GF-D8 (cell line): ENCODE data around the gene NUP214.
"Not testable (repeated sequence)": the region's sequence is repeated elsewhere in the genome, so short reads cannot be mapped to it uniquely, and the experiment has no call there.

Experiments
- DNase-seq: peaks from one replicate; lab custom pipeline; 2025; lab: John Stamatoyannopoulos, UW

The NUP214 gene

DNA sequence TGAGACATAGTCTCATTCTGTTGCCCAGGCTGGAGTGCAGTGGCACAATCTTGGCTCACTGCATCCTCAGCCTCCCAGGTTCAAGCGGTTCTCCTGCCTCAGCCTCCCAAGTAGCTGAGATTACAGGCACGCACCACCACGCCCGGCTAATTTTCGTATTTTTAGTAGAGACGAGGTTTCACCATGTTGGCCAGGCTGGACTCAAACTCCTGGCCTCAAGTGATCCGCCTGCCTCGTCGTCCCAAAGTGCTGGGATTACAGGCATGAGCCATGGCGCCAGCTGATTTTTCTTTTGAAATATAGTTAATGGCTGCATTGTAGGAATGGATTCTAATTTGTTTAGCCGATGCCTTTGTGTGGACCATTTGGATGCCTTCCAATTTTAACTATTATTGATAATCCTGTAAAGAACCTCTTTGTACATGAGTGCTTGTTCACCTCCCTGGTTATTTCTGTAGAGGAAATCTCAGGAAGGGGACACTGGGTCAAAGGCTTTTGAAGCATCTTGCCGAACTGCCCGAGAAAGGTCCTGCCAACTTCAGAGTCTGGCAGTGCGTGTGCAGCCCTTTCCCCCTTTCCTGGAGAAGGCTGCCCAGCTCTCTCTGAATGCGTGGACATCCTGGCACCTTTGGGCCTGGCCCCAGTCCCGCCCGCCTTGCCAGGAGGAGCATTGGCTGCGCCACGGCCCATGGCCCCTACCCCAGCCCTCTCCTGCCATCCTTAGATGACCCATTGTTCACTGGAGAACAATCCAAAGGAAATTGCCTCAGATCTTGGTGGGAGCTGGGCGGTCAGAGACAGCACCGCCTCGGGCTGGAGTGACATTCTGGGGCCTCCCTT, 8.9 kb upstream of the NUP214 start:
- DNase-seq, result no peak

DNA sequence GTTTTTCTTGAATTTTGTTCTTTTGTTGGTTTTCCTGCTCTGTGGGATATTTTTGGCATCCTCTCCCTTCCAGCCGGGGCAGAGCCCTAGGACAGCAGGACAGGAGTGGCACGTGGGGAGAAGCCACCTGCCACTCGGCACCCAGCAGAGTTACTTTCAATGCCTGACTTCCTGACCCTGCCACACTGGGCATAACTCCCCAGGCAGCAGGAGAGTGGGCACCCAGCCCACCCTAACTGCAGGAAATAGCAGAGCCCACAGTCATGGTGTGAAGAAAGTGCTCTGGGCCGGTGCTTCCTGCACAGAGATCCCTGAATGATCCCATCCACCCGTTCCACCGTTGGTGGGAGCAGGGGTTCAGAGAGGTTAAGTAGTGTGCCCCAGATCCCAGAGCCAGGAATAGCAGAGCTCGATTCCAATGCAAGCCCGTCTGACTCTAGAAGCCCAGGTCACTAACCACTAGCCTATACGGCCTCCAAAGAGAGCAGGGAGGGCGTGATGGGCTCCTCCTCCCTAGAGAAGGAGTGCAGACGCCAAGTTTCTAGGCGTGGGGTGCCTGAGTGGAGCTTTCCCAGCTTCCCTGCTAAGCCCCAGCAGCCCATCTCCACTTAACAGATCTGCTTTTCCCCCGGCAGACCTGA, 8.1 kb upstream of the NUP214 start:
- DNase-seq, result peak; percentile 29

GRCh38 chr9:131117762-131118145, 7.6 kb upstream of the NUP214 start:
- no peak for DNase-seq

- DNase-seq, result no peak
Observed at GRCh38 chr9:131119600-131119999, 5.8 kb upstream of the NUP214 start.

- DNase-seq, result no peak
Observed at GRCh38 chr9:131120620-131121228, 4.7 kb upstream of the NUP214 start.

GRCh38 chr9:131121346-131121745, 4.0 kb upstream of the NUP214 start:
- DNase-seq, result no peak

DNA sequence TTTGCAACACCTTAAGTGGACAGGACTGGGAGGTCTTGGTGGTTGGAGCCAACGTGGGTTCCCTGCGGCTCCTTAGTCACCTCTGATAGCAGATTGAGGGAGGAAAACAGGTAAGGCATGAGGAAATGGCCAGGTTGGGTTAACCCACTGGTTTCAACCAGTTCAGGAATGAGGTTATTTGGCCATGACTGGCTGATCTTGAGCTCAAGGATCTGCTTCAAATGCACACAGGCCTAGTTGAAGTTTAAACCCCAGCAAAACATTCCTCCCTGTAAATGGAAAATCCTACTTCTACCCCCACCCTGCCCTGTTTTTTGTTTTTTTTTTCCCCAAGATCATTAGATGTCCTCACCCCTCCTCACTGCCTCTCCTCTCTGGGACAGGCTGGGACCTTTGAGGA, 3.2 kb upstream of the NUP214 start:
- no peak for DNase-seq

- no peak for DNase-seq
Observed at GRCh38 chr9:131125038-131125287, 423 bp upstream of the NUP214 start.

- no peak for DNase-seq
Observed at GRCh38 chr9:131126059-131126426, 657 bp downstream of the NUP214 start.

- DNase-seq, result no peak
Observed at GRCh38 chr9:131129183-131129582, 3.8 kb downstream of the NUP214 start.

GRCh38 chr9:131138676-131139075, 13.3 kb downstream of the NUP214 start:
- DNase-seq, result no peak

- no peak for DNase-seq
Observed at GRCh38 chr9:131140112-131140511, 14.7 kb downstream of the NUP214 start.

GRCh38 chr9:131140550-131140949, 15.2 kb downstream of the NUP214 start:
- DNase-seq, result no peak

DNA sequence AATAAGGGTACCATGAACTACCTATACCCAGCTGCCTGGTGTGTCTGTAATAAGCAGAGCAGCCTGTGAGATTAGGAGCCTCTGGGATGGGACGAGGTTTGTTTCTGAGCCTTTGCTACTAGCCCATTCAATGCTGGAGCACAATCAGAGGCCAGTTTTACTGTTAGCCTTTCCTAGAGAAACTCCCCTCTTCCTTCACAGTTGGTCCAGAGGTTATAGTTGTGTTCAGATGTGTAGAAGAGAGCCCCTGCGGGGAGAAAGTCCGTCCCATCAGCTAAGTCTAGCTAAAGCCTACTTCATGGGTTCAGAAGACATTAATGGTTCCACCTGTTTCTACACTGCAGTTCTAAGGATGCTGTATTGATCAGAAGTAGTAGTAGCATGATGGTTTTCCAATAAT, 16.8 kb downstream of the NUP214 start:
- DNase-seq, result no peak

- DNase-seq, result peak; percentile 62
Observed at GRCh38 chr9:131144201-131144600, 18.8 kb downstream of the NUP214 start.

DNA sequence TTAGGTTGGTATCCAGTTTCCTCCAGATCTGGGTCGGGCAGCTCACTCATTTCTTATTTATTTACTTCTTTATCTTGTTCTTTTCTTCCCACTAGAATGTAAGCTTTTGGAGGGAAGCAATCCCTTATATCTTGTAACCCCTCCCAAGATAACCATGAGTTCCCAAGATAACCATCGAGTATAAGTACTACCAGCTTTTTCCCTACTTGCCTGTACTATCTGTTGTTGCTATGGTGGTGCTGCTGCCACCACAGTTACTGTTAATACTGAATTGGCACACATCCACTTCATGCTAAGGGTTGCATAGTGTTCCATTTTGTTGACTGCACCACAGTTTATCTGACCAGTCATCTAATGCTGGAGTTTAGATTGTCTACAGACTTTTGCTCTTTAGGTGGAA, 19.9 kb downstream of the NUP214 start:
- no peak for DNase-seq

GRCh38 chr9:131146186-131146585, 20.8 kb downstream of the NUP214 start:
- DNase-seq, result no peak

DNA sequence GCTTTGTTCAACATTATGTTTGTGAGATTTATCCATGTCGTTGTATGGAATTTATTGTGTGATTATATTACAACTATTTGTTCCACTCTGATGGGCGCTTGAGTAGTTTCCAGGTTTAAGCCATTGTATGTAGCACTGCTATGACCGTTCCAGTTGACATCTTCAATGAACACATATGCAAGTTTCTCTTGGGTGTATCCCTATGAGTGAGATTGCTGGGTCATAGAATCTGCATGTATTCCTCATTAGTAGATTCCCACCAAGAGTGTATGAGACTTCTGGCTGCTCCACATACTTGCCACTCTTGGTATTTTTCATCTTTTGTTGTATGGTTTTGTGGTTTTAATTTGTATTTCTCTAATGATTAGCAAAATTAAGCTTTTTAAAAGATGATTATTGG, 22.9 kb downstream of the NUP214 start:
- no peak for DNase-seq

DNA sequence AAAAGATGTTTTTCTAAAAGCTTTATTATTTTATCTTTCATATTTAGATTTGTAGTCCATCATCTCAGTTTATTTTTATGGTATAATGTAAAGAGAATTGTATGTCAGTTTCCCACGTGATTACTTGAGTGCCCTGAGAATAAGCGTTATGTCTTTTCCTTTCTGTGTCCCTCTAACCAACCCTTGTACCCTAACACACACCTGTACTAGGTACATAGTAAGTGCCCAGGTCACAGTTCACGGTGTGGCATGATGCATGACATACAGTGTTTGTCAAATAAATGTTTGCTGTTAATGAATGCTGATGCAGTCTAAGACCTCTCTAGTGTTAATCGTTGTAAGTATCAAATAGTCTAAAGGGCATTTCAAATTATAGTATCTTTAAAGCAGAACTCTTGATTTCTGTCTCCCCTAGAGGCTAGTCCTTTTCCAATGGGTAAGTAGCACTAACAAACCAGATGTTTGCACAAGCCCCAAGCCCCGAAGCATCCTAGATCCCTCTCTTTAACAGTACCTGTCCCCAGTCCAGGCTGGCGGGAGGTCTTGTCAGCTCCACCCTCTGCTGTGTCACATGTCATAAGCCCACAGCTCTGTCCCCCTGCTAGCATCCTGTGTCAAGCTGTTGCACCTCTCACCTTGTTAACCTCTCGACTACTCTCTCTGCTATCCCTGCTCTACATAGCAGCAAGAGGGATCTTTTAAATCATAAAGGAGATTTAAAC, 23.7 kb downstream of the NUP214 start:
- no peak for DNase-seq

- peak; percentile 38 for DNase-seq
Observed at GRCh38 chr9:131149688-131150053, 24.3 kb downstream of the NUP214 start.

GRCh38 chr9:131153595-131153994, 28.2 kb downstream of the NUP214 start:
- no peak for DNase-seq

GRCh38 chr9:131158673-131159072, 33.3 kb downstream of the NUP214 start:
- DNase-seq, result not testable (repeated sequence)
